COLO668 (cell line): ENCODE results near the gene PLET1.

Source experiments
- DNase-seq: peaks from one replicate; lab custom pipeline; 2025; ENCODE audit not compliant: unreplicated experiment; lab: John Stamatoyannopoulos, UW

Gene PLET1

GRCh38 chr11:112285841-112286311, 25.2 kb upstream of the PLET1 start:
- no peak for DNase-seq

- DNase-seq = no peak
Observed at GRCh38 chr11:112281726-112282125, 21.1 kb upstream of the PLET1 start.

- DNase-seq = peak; percentile 48
Observed at GRCh38 chr11:112280268-112281126, 19.8 kb upstream of the PLET1 start.

DNA sequence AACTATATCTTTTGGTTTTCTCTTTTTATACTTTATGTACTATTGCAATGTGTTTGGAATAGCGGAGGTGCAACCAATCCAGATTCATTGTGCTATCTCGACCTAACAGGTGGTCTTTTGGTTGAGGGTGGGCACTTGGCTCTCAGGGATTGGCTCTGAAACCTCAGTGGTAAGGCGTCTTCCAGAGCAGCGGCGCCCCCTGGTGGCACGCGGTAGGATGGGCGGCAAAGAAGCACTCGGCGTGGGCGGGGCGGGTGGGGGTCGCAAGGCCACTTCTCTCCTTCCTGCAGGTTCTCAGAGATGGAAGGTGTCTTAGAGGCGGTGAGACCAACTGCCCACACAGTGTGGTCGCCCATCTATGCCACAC, 19.2 kb upstream of the PLET1 start:
- DNase-seq = peak; percentile 62

DNA sequence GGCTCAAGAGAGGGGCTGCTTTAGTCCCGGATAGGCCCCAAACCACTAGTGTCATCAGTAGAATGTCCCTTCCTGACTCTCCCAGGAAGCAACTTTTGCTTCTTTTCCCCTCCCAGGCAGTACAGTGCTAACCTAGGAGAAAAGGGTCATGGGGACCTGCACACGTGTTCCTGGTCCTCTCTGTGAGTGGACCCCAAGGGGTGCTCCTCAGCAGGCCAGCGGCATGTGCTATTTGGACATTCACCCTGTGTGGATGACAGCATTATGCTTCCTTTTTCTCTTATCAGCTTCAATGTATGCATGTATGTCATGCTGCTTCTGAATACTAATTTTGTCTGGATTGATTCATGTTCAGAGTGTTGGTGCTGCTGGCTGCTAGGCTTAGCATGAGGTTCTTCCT, 18.1 kb upstream of the PLET1 start:
- no peak for DNase-seq

- DNase-seq = no peak
Observed at GRCh38 chr11:112277941-112278340, 17.3 kb upstream of the PLET1 start.

- no peak for DNase-seq
Observed at GRCh38 chr11:112277029-112277428, 16.4 kb upstream of the PLET1 start.

GRCh38 chr11:112274007-112274783, 13.5 kb upstream of the PLET1 start:
- DNase-seq = no peak

DNA sequence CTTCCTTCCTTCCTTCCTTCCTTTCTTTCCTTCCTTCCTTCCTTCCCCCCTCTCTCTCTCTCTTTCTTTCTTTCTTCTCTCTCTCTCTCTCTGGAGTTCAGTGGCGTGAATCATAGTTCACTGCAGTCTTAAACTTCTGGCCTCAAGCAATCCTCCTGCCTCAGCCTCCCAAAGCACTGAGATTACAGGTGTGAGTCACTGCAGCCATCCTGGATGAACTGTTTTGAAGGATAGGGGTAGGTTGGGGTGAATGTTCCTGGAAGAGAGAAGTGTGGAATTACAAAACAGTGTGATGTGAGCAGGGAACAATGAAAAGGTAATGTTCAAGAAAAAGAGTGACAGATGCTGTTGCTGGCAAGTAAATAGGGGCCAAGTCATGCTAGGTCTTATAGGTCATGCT, 12.4 kb upstream of the PLET1 start:
- DNase-seq = no peak

GRCh38 chr11:112271242-112271641, 10.6 kb upstream of the PLET1 start:
- no peak for DNase-seq

- DNase-seq = peak; percentile 46
Observed at GRCh38 chr11:112270551-112271180, 10.0 kb upstream of the PLET1 start.

GRCh38 chr11:112269139-112269538, 8.5 kb upstream of the PLET1 start:
- DNase-seq = no peak

DNA sequence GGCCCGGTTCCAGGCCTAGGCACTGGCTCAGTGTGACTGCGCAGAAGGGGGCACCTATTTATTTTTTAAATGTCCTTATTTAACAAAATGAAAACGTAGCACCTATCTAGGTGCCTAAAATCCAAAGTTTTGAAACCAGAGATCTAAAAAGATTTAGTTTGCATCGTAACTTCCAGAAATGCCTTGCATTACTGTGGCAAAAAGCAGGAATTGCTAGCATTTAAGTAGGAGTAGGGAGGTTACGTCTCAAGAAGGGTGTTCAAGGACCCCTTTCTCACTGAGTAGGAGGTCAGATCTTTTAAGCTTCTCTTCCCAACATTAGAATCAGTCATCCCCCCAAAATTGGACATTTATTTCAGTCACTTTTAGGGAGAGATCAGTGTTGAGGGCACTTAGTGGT, 7.7 kb upstream of the PLET1 start:
- no peak for DNase-seq

- no peak for DNase-seq
Observed at GRCh38 chr11:112267188-112267591, 6.5 kb upstream of the PLET1 start.

GRCh38 chr11:112266410-112266778, 5.7 kb upstream of the PLET1 start:
- DNase-seq = no peak

DNA sequence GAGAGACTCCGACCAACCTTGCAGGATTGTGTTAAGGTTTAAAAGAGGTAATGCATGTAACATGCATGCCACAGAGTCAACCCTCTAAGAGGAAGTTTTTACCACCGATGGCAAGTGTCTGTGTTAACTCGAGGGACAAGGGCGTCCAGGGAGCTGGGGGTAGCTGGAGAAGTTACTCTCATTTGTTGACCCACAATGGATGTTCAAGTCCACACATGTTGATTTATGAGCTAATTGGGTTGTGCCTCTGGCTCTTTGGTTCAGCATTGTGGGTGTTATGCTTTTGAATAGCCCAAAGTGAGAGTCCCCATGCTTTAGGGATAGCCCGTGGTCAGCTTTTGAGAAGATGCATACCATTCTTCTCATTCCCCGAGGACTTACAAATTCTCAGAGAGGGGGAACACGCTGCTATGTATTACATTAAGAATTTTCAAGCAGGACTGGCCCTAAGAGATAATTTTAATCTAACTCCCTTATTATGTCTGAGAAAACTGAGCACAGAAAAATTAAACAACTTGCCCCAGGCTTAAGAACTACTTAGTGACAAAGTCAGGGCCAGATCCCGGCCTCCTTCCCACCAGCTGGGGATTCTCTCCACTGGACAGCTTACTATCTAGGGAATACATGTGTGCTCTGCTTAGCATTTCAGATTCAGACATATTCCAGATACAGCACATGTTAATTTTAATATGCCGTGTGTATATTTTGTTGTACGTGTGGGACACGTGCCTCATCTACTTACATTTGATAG, 5.2 kb upstream of the PLET1 start:
- no peak for DNase-seq

DNA sequence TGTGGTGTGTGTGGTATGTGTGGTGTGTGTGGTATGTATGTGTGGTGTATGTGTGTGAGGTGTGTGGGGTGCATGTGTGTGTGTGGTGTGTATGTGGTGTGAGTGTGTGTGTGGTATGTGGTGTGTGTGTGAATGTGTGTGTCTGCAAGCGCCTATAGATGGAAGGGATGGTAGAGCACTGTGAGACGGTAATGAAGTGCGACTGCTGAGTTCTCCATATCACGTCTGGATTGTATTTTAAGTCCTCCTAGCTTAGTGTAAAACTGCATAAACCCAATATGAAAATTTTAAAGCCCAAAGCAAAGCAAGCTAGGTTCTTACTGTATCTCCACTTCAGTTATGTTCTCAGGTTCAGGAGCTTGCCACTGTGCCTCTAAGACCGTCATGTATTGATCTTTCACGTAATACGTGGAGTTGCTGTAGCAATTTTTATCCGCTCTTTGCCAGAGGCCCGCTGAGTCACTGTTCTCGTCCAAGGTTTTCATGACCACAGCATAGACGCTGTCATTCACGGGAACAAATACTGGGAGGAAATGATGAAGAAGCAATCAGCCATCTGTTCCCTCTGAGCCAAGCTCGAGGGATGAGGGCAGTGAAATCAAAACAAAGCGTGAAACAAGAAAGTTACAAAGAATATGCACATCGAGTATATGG, 5.5 kb downstream of the PLET1 start:
- no peak for DNase-seq

DNA sequence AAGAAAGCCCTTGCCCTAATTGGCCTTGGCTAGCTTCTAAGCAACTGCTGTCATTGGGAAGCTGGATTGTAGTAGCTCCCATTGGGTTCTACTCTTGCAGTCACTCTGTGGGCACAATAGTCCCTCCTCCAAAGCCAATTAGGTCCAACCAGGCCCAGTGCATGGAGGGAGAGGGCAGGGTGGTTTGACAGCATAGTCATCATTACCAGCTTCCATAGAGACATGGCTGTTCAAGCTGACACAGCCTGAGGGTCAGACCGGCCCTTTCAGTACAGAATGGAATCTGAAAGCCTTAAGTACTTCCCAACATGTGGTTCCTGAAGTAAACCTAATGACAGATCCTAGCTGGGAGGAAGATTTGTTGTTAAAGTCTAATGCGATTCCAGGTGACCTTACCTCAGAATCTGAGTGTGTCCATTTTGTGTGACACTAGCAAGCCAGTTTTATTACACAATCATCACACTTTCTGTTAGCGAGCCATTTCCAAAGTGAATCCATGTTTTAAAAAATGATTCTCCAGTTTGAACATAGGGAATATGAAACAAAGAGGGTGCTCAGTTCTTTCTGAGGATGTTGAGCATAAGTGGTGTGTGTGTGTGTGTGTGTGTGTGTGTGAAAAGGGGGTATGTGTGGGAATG, 6.9 kb downstream of the PLET1 start:
- DNase-seq = no peak

GRCh38 chr11:112249871-112250610, 10.6 kb downstream of the PLET1 start:
- DNase-seq = no peak
